HepG2 (cell line): ENCODE results near the gene ZNF488. TPM values are rescaled to one million over a fixed set of nuclear protein-coding genes. Genes with fewer than 3 reads are reported as not detected.

ENCODE experiments used
- ATAC-seq: fragments of 200-7000 bp; cut with Tn5 transposase; 3 replicates; pipeline ENCODE4 v1.9.1; 2020; ENCODE audit warnings: mild to moderate bottlenecking, moderate library complexity
- BruUV-seq: library from RNA; stranded (reverse); fragments of 400-500 nt; replicated peaks from 2 replicates; lab custom pipeline; 2021; lab: Mats Ljungman, UMichigan
- CTCF ChIA-PET: fragments of 300-600 bp; formaldehyde crosslinking; extraction: SDS; loops from one replicate; lab custom pipeline; 2021; ENCODE audit warnings: low total read pairs, inconsistent platforms, low intra/inter-chr PET ratio; lab: Yijun Ruan, JAX
- POLR2A ChIA-PET: fragments of 350-600 bp; sonication (Branson Sonifier 250); formaldehyde crosslinking; loops from one replicate; lab custom pipeline; 2020; ENCODE audit warnings: antibody characterized with exemption, inconsistent platforms; lab: Yijun Ruan, JAX
- DNase-seq: peaks from one replicate; pipeline ENCODE4 v3.0.0-alpha.2; 2015; ENCODE audit warnings: low spot score
- FAIRE-seq: peaks from 3 replicates; lab custom pipeline; 2011; peaks lifted over from hg19 to GRCh38; lab: Jason Lieb, UNC
- H2AFZ ChIP-seq: one replicate; pipeline ENCODE4 v1.6.1; 2011; ENCODE audit warnings: low read length, inconsistent platforms
- H3K27ac ChIP-seq: fragments of 300-600 bp; 3 replicates; pipeline ENCODE4 v1.8.0; 2011; ENCODE audit warnings: mixed run types, mild to moderate bottlenecking, mixed read lengths, low read length, inconsistent platforms; ENCODE audit not compliant: insufficient read depth; ENCODE audit errors: extremely low read length
- H3K27me3 ChIP-seq, 2 experiments: fragments of 200-600 bp in 1 of 2; 2 replicates in 1 of 2; 3 replicates in 1 of 2; pipeline versions ENCODE4 v1.6.0 to v1.8.0; 2011; ENCODE audit warnings: low read length in 2 of 2, mild to moderate bottlenecking in 2 of 2, moderate library complexity in 2 of 2, inconsistent platforms in 1 of 2; ENCODE audit not compliant: insufficient read depth in 2 of 2, control insufficient read depth in 1 of 2
- H3K36me3 ChIP-seq, 2 experiments: fragments of 200-600 bp in 1 of 2; replicated peaks in 1 of 2; 2 replicates in 1 of 2; 3 replicates in 1 of 2; pipeline versions ENCODE4 v1.5.1 to v1.8.0; 2011; ENCODE audit warnings: low read length in 2 of 2, inconsistent platforms in 1 of 2; ENCODE audit not compliant: insufficient read depth in 2 of 2, control insufficient read depth in 1 of 2
- H3K4me1 ChIP-seq: 2 replicates; pipeline ENCODE4 v1.5.1; 2012; ENCODE audit warnings: low read length, inconsistent platforms; ENCODE audit not compliant: insufficient read depth
- H3K4me2 ChIP-seq: 2 replicates; pipeline ENCODE4 v1.6.0; 2011; ENCODE audit warnings: low read depth, low read length, inconsistent platforms
- H3K4me3 ChIP-seq, 3 experiments: fragments of 200-600 bp in 1 of 3; sonication (generic), shearing (Covaris generic) in 1 of 3; replicated peaks in 1 of 3; 2 replicates each; pipeline ENCODE4 v1.5.1; 2011 to 2016; ENCODE audit warnings: low read length in 3 of 3, inconsistent platforms in 2 of 3, low read depth in 2 of 3, mild to moderate bottlenecking in 2 of 3, control low read depth in 1 of 3, mixed read lengths in 1 of 3; ENCODE audit not compliant: insufficient read depth in 1 of 3
- H3K79me2 ChIP-seq: one replicate; pipeline ENCODE4 v1.6.1; 2011; ENCODE audit warnings: low read length, inconsistent platforms; ENCODE audit not compliant: insufficient read depth
- H3K9ac ChIP-seq: 2 replicates; pipeline ENCODE4 v1.6.0; 2011; ENCODE audit warnings: mild to moderate bottlenecking, low read depth, low read length, inconsistent platforms; ENCODE audit not compliant: insufficient read depth
- H3K9me3 ChIP-seq: 2 replicates; pipeline ENCODE4 v1.5.1; 2012; ENCODE audit warnings: mild to moderate bottlenecking, low read length
- H4K20me1 ChIP-seq: 2 replicates; pipeline ENCODE4 v1.6.0; 2011; ENCODE audit warnings: inconsistent platforms, mild to moderate bottlenecking, low read length, moderate library complexity; ENCODE audit not compliant: insufficient read depth
- CBX2 ChIP-seq, 2 experiments: fragments of 200-600 bp in 1 of 2; sonication (generic); formaldehyde crosslinking in 1 of 2; IDR thresholded peaks; 2 replicates each; pipeline versions ENCODE4 v1.7.0 to v1.8.1; 2018 to 2022; ENCODE audit warnings: low read depth in 2 of 2, low read length in 1 of 2, mild to moderate bottlenecking in 1 of 2, missing genetic modification reagents in 1 of 2
- MBNL3 ChIP-seq: fragments of 250-450 bp; sonication (Bioruptor Pico); conservative IDR thresholded peaks from 2 replicates; pipeline ENCODE4 v1.8.0; 2022; ENCODE audit warnings: mild to moderate bottlenecking, inconsistent platforms
- MXD4 ChIP-seq: IDR thresholded peaks from 2 replicates; pipeline ENCODE4 v1.6.1; 2016; ENCODE audit warnings: mild to moderate bottlenecking, missing biosample characterization, missing genetic modification reagents
- NCOR1 ChIP-seq: fragments of 200-600 bp; sonication (generic); IDR thresholded peaks from 2 replicates; pipeline ENCODE4 v1.7.0; 2017; ENCODE audit warnings: antibody characterized with exemption, low read length, borderline replicate concordance
- NFATC3 ChIP-seq: sonication (generic); formaldehyde crosslinking; IDR thresholded peaks from 2 replicates; pipeline ENCODE4 v1.5.1; 2020; ENCODE audit warnings: mild to moderate bottlenecking, missing genetic modification reagents
- POLR2AphosphoS2 ChIP-seq: IDR thresholded peaks from 2 replicates; pipeline ENCODE4 v1.6.1; 2011; ENCODE audit warnings: low read depth, low read length, improper control_type of control experiment
- ZSCAN9 ChIP-seq: IDR thresholded peaks from 2 replicates; pipeline ENCODE4 v1.6.1; 2016; ENCODE audit warnings: borderline replicate concordance
- WGBS: methylation state at CpG from one replicate; pipeline ENCODE4 v1.1.6; 2017; ENCODE audit warnings: low lambda C conversion rate; 5-methylcytosine and 5-hydroxymethylcytosine counted together
- in situ Hi-C: cut with HindIII; loops from 2 replicates; pipeline ENCODE4 v1.10.0; 2017; ENCODE audit warnings: low pct_unique_long_range_greater_than_20kb; ENCODE audit not compliant: extremely low pct_ligation_motif_present
- intact Hi-C: fragments of 100-400 bp; cut with micrococcal nuclease; formaldehyde crosslinking; loops from one replicate; pipeline ENCODE4 v1.10.0; 2022; ENCODE audit not compliant: unreplicated experiment
- polyA plus RNA-seq, 8 experiments: library from polyadenylated mRNA; depleted of rRNA in 3 of 8; stranded (reverse) in 7 of 8; unstranded in 1 of 8; fragments of >200 nt; fragmentation: Illumina TruSeq in 4 of 8; extraction: Trizol in 4 of 8; gene quantifications; 2 replicates each; pipeline versions ENCODE4 v1.2.1 to v1.2.3, GENCODE V29; 2011 to 2016; ENCODE audit warnings: low read depth in 4 of 8, missing spikeins in 1 of 8, mixed read lengths in 1 of 8; ENCODE audit not compliant: insufficient read depth in 1 of 8
- total RNA-seq, 5 experiments: library from RNA; depleted of rRNA; stranded (reverse); fragments of >200 nt; fragmentation: Illumina TruSeq; extraction: Trizol; gene quantifications; 2 replicates each; pipeline ENCODE4 v1.2.3, GENCODE V29; 2016; ENCODE audit warnings: low read depth in 1 of 5
- TF ChIP-seq, protein P1 (sequence below): sonication (generic); formaldehyde crosslinking; IDR thresholded peaks from 2 replicates; pipeline ENCODE4 v1.4.0; 2020; ENCODE audit warnings: low read depth, mild to moderate bottlenecking, missing genetic modification reagents
- TF ChIP-seq, protein P2 (sequence below): sonication (generic); formaldehyde crosslinking; IDR thresholded peaks from 2 replicates; pipeline ENCODE4; 2020; ENCODE audit warnings: missing genetic modification reagents, mild to moderate bottlenecking, borderline replicate concordance
- TF ChIP-seq, protein P3 (sequence below): sonication (generic); formaldehyde crosslinking; IDR thresholded peaks from 2 replicates; pipeline ENCODE4 v1.8.0; 2022; ENCODE audit warnings: missing genetic modification reagents, mild to moderate bottlenecking, inconsistent platforms, borderline replicate concordance
- TF ChIP-seq, protein P4 (sequence below): sonication (generic); formaldehyde crosslinking; IDR thresholded peaks from 2 replicates; pipeline ENCODE4 v1.5.0; 2020; ENCODE audit warnings: missing genetic modification reagents

The ZNF488 gene
- total and polyA plus RNA-seq, 2 of the 13 experiments (the other 11 are each of a cell fraction or from before 2014, with no cell fraction given), result 0.13 to 0.15 TPM

DNA sequence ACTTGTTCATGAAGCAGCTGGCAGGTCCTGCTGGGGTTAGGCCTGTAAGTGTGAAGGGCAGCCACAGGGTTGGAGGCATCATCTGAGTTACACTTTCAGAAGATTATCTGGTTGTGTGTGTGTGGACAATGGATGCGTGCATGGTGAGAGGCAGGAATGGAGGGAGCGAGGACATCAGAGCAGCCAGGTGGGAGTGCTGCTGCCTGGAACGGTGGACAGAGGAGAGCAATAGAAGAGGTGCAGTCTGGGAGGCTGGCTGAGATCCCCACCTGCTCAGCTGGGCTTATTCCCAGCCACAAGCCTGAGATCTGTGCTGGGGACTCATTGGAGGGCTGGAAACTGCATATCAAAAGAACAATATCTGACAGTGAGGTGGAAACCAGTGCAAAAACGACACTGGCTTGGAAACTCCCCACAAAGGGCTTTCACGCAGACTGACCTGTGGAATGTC is 17.9 kb downstream of the ZNF488 start:
- no peak overlapping the region for H3K27ac ChIP-seq
- no peaks in the 10 kb centered on the region for H3K79me2 ChIP-seq
- H3K4me1 ChIP-seq, result peaks cover 10% of the 10 kb centered on the region; the same call in 1 of the 2 replicates
- H3K4me3 ChIP-seq, result no peak overlapping the region
- no peak overlapping the region for H2AFZ ChIP-seq
- intact Hi-C loops, result no loop called here
- no peak for DNase-seq
- no peaks in the 10 kb centered on the region for H4K20me1 ChIP-seq
- no peak overlapping the region for H3K4me2 ChIP-seq
- WGBS, result 28% methylated on average over 5 of the region's 5 CpGs
- no peak overlapping the region for H3K9ac ChIP-seq
- CTCF ChIA-PET, result no interaction called here
- no peak for ATAC-seq
- in situ Hi-C loops, result no loop called here
- FAIRE-seq, result no peak
- H3K27me3 ChIP-seq, result peaks cover 0 to 4% of the 10 kb centered on the region in 2 experiments; a peak in 3 of 5 replicates
- no TSS peak for BruUV-seq
- no peaks in the 10 kb centered on the region for H3K36me3 ChIP-seq
- H3K9me3 ChIP-seq, result no peaks in the 10 kb centered on the region
- POLR2A ChIA-PET, result no interaction called here
- no peak for TF ChIP-seq NCOR1
- TF ChIP-seq POLR2AphosphoS2, result no peak
- TF ChIP-seq, protein P1, sequence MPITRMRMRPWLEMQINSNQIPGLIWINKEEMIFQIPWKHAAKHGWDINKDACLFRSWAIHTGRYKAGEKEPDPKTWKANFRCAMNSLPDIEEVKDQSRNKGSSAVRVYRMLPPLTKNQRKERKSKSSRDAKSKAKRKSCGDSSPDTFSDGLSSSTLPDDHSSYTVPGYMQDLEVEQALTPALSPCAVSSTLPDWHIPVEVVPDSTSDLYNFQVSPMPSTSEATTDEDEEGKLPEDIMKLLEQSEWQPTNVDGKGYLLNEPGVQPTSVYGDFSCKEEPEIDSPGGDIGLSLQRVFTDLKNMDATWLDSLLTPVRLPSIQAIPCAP (CRISPR knock-in tag), result no peak
- TF ChIP-seq, protein P2, sequence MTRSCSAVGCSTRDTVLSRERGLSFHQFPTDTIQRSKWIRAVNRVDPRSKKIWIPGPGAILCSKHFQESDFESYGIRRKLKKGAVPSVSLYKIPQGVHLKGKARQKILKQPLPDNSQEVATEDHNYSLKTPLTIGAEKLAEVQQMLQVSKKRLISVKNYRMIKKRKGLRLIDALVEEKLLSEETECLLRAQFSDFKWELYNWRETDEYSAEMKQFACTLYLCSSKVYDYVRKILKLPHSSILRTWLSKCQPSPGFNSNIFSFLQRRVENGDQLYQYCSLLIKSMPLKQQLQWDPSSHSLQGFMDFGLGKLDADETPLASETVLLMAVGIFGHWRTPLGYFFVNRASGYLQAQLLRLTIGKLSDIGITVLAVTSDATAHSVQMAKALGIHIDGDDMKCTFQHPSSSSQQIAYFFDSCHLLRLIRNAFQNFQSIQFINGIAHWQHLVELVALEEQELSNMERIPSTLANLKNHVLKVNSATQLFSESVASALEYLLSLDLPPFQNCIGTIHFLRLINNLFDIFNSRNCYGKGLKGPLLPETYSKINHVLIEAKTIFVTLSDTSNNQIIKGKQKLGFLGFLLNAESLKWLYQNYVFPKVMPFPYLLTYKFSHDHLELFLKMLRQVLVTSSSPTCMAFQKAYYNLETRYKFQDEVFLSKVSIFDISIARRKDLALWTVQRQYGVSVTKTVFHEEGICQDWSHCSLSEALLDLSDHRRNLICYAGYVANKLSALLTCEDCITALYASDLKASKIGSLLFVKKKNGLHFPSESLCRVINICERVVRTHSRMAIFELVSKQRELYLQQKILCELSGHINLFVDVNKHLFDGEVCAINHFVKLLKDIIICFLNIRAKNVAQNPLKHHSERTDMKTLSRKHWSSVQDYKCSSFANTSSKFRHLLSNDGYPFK (CRISPR knock-in tag), result no peak
- TF ChIP-seq MXD4 (CRISPR knock-in tag), result no peak
- TF ChIP-seq ZSCAN9 (CRISPR knock-in tag), result no peak
- no peak for TF ChIP-seq CBX2 (IDR thresholded peaks at IDR 0.05; ENCODE audit: low read depth, low read length)
- no peak for TF ChIP-seq CBX2 (CRISPR knock-in tag; IDR thresholded peaks at IDR 0.05; ENCODE audit: low read depth)
- TF ChIP-seq, protein P3, sequence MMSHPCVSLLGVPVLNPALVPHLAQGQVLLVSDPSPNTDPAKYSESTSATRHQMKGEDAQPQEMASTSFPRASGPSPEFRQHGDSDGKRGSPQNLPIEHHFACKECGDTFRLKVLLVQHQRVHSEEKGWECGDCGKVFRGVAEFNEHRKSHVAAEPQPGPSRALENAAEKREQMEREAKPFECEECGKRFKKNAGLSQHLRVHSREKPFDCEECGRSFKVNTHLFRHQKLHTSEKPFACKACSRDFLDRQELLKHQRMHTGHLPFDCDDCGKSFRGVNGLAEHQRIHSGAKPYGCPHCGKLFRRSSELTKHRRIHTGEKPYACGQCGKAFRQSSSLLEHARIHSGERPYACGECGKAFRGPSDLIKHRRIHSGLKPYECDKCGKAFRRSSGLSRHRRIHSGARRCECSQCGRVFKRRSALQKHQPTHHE (CRISPR knock-in tag), result no peak
- no peak for TF ChIP-seq MBNL3
- no peak for TF ChIP-seq NFATC3
- TF ChIP-seq, protein P4, sequence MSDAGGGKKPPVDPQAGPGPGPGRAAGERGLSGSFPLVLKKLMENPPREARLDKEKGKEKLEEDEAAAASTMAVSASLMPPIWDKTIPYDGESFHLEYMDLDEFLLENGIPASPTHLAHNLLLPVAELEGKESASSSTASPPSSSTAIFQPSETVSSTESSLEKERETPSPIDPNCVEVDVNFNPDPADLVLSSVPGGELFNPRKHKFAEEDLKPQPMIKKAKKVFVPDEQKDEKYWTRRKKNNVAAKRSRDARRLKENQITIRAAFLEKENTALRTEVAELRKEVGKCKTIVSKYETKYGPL (CRISPR knock-in tag), result no peak
